Measurements from ENCODE around the gene ARHGEF12.

ARHGEF12 gene

DNA sequence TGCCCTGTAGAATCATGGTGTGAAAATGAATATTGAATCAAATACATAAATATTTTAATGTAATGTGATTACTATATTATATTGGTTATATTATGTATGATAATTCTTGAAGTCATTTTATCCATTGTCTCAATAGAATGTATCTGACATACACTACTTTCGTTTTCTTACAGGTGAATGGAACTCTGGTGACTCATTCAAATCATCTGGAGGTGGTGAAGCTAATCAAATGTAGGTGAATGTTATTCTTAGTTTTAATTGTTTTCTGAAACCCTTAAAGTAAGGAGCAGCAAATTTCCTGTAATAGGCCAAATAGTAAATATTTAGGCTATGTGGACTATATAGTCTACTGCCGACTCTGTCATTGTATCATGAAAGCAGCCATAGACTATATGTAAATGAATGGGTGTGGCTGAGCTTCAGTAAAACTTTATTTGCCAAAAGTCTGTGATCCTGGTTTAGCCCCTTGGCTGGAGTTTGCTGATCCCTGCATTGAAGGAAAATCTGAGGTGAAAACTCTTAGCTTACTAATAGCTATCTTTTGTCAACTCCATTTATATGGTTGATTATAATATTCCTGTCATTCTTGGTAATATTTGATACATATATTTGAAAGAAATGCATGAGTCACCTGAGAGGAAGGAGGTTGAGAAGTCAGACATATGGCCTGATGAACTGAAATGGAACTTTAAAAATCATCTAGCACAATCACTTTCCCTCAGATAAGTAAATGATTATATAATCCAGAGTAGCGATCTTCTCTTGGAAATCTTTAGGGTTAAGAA, 88.2 kb downstream of the ARHGEF12 start:
- no peak for DNase-seq (ENCODE audit: low spot score)

DNA sequence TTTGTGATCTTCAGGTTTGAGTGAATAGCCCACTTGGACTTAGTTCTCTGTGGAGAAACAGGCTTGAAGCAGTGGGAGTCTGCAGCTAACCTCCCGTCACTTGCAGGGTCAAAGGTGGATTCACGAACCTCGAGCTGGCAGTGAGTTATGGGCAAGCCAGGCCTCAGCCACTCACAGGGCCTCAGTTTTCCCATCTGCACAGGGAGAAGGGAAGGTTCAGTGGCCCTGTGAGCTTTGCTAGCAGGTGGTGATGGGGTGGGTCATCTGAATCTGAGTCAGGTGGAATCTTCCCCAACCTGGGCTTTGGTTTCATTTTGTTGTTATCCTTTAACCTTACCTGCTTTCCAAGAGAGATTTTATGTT, 88.7 kb downstream of the ARHGEF12 start:
- no peak for DNase-seq (ENCODE audit: low spot score)

DNA sequence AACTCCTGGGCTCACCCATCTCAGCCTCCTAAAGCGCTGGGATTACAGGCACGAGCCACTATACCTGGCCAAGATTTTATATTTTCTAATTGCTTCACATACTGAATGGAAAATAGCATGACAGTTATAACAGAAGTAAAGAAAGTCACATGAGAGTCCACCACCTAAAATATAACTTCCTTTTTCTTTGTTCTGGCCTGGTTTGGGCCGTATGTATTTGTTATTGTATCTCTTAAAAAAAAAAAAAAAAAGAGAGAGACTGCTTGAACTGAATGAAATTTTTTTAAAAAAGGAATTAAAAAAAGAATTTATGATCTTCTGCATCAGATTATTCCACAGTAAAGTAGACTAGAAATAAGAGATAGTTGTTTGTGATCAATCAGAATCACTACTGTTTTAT, 89.3 kb downstream of the ARHGEF12 start:
- DNase-seq (ENCODE audit: low spot score), result no peak

DNA sequence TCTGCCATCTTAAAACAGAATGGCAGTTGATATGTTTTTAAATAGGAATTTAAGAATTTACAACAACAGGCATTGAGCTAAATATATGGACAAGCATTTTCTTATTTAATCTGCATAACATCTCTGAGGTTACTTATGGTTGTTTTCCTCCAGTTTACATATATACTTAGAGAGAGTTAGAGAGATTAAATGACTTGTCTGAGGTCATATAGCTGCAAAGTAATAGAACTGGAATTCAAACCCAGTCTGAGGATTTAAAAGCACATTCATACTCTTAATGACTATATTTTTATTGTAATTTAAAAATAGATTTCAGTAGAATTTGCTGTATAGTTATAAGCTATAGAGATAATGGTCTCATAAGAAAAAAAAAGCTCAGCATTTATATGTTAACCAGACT, 93.9 kb downstream of the ARHGEF12 start:
- no peak for DNase-seq (ENCODE audit: low spot score)

DNA sequence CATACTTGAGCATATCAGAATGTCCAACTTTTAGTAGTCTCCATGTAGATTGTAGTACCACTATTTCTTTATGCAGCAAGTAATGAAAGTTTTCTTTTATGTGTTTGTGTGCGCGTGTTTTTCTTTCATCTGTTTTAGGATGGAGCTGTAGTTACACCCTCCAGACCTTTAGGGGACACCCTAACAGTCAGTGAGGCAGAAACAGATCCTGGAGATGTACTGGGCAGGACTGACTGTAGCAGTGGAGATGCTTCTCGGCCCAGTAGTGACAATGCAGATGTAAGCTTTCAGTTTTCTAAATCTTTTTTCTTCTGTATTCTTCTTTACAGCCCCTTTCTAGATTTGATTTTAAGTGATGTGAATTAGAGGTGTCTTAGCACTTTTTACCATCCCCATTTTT, 95.4 kb downstream of the ARHGEF12 start:
- no peak for DNase-seq (ENCODE audit: low spot score)

DNA sequence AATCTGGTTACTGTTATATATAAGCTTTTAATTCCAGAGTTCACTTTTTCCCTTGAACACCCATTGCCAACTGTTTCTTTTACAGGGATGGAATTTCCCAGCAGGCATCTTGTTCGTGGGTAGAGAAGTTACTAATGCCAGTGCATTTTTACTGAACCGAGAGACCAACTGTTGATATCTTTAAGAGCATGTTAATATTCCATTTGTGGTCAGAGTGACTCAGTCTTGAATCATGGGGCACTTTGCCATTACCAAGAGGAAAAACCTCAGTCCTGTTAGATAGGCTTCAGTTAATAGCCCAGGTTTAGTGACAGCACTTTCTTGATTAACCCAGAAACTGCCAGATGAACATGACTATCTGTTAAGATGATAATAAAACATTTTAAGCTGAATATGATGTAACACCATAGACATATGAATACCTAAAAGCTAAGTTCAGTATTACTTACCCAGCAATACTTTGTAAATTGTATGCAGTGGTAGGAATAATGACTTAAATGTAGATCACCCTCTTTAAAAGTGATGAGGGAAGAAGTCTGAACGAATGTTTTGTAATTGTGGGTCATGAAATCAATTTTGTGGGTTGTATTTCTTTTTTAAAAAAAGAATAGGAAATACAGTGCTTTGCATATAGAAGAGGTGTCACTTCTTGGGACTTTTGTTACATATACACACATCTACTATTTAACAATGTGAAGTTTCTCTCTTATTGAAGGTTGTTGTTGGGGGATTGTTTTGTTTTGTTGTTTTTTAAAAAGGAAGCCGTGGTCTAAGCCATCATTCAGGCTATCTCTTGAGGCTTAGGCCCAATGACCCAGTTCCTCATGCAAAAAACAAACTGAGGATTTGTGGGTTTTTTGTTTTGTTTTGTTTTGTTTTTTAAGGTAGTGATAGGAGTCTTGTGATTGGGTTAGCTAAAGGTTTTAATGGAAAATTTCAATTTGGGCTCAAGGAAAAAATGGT, 96.1 kb downstream of the ARHGEF12 start:
- DNase-seq (ENCODE audit: low spot score), result no peak

DNA sequence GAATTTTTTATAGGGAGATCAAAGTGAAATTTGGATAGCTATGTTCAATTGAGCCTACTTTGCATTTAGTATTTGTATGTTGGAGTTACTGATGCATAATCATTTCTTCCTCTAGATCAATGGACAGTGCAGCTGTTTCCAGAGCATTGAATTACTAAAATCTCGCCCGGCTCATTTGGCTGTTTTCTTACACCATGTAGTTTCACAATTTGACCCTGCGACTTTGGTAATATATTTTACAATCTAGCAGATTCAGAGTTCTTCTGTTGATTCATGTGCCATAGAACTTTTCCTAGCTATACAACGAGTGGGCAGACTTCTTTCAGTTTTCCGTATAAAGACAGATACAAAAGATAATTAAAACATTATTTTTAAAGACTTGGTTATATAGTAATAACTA, 105.4 kb downstream of the ARHGEF12 start:
- DNase-seq (ENCODE audit: low spot score), result no peak

DNA sequence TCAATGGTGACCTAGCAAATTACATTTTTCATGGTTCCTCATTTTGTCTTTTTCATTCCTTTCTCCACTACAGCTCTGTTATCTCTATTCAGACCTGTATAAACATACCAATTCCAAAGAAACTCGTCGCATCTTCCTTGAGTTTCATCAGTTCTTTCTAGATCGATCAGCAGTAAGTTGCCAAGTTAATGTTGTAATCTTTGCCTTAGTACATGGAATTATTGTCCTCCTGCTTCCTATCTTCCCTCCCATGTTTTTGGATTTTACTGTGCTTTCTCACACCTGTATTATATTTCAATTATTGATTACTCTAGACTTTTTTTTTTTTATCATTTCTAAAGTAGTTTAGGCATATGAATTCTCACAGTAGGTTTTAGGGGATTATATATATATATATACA, 105.8 kb downstream of the ARHGEF12 start:
- no peak for DNase-seq (ENCODE audit: low spot score)

DNA sequence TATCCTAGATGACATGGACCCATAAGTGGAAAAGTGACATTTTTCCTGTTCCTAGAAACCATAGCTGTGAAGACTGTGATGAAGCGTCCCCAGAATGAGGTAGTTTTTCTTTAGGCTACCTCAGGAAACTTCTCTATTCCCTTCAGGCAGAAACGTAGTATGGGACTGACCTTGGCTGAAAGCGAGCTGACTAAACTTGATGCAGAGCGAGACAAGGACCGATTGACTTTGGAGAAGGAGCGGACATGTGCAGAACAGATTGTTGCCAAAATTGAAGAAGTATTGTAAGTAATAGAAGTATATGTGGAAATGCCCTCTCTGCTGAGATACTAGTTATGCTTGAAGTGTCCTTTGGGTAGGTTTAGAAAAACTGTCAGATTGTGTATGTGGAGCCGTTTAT, 110.6 kb downstream of the ARHGEF12 start:
- DNase-seq (ENCODE audit: low spot score), result no peak

DNA sequence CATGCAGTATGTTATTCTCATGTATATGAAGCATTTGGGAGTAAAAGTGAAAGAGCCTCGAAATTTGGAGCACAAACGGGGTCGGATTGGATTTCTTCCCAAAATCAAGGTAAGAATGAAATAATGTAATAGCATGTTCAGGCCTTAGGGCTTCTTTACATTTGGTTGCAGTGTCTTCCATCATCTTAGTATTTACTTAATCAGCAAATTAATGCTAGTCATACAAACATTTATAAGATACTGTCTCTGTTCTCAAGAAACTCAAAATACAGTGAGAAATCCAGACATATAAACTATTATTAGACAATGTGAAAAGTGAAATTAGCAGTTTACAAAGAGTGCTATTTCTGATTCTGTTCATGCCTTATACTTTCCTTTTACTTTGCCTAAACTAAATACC, 112.0 kb downstream of the ARHGEF12 start:
- DNase-seq (ENCODE audit: low spot score), result no peak

DNA sequence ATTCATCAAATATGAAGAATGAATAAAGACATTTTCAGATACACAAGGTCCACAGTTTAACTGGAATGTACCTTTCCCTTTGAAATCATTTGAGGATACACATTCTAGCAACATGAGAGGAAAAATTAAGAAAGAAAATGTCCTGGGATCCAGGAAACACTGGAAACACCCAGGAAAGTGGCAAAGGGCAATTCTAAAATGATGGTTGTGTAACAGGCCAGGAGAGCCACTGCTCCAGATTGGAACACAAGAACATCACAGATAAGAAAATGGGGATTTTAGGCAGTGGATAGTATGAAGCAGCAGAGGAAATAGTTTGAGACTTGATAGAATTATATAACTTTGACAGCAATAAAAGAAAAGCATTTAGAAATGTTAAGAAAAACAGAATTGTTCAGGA, 119.3 kb downstream of the ARHGEF12 start:
- no peak for DNase-seq (ENCODE audit: low spot score)

DNA sequence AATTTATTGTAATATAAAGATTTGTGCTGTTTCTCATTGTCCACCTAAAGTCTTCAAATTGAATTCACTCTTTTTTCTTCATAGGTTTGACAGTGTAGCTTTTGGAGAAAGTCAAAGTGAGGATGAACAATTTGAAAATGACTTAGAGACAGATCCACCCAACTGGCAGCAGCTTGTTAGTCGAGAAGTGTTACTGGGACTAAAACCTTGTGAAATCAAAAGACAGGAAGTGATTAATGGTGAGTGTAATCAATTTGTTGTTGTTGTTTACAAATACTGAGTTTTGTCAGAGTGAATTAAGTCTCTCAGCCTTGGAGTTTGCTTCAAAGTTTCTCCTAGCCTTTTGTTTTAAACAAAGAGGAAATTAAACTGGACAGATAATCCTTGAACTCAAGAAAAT, 121.8 kb downstream of the ARHGEF12 start:
- DNase-seq (ENCODE audit: low spot score), result no peak

DNA sequence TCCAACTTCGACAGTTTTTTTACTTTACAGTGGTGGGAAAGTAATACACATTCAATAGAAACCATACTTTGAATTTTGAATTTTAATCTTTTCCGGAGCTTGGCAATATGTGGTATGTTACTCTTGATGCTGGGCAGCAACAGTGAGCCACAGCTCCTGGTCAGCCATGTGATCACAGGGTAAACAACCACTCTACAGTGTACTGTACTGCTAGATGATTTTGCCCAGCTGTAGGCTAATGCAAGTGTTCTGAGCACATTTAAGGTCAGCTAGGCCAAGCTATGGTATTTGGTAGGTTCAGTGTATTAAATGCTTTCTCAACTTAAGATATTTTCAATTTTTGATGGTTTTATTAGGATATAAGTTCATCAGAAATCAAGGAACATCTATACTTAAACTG, 126.6 kb downstream of the ARHGEF12 start:
- no peak for DNase-seq (ENCODE audit: low spot score)

DNA sequence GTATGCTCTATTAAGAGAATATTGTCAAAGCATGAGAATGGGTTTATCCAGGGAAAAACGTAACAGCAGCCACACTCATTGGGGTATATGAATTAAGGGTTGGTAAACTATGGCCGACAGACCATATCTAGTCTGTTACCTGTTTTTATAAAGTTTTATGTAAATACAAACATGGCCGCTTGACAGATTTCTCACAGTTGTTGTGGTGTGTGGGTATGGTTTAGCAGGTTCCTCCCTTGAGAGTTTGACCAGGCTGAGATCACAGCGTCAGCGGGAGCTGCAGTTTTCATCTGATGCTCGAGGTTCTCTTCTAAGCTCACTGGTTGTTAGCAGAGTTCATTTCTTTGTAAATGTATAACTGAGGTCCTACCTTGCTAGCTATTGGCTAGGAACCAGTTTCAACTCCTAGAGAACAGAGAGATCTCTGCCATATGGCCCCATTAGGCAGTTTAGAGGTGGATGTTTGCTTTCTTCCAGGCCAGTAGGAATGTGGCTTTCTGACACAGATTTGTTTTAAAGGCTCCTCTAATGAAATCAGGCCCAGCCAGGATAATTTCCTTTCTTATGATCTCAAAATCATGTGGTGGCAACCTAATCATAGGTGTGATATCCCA, 129.8 kb downstream of the ARHGEF12 start:
- DNase-seq (ENCODE audit: low spot score), result peak; percentile 9

DNA sequence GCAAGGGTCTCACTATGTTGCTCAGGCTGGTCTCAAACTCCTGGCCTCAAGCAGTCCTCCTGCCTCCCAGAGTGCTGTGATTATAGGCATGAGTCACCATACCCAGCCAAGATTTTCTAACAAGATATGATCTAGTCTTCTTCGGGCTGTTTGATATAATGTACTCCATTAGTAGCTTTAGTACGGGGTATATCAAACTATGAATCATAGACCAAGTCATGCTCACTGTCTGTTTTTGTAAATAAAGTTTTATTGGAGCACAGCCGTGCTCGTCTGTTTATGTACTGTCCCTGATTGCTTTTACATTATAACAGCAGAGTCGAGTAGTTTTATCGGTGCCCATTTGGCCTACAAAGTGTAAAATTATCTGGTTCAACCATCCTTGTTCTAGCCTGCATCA, 131.4 kb downstream of the ARHGEF12 start:
- DNase-seq (ENCODE audit: low spot score), result no peak

DNA sequence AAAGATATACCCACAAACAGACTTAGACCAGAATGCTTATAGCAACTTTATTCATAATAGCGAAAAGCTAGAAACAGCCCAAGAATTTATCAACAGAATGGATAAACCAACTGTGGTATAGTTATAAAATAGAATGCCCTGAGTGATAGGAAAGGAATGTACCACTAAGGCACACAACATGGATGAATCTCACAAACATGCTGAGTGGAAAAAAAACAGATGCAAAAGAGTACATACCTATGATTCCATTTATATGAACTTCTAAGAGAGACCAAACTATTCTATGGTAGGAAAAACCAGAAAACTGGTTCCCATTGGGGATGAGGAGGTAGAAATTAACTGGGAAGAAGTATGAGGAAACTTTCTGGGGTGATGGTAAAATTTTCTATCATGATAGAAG, 134.9 kb downstream of the ARHGEF12 start:
- no peak for DNase-seq (ENCODE audit: low spot score)

DNA sequence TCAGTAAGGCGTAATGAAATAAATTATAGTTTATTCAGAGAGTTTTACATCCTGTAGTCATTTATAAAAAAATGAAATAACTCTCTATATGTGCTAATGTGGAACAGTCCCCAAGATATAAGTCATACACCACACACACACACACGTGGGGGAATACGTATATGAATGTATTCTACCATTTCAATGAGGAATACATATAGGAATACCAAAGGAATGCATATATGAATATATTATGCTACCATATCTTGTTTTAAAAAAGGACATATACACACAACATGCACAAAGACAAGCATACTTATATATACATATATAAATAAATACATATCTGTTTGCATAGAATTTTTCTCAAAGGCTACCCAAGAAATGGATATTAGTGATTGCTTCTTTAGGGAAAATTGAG, 135.8 kb downstream of the ARHGEF12 start:
- DNase-seq (ENCODE audit: low spot score), result no peak

DNA sequence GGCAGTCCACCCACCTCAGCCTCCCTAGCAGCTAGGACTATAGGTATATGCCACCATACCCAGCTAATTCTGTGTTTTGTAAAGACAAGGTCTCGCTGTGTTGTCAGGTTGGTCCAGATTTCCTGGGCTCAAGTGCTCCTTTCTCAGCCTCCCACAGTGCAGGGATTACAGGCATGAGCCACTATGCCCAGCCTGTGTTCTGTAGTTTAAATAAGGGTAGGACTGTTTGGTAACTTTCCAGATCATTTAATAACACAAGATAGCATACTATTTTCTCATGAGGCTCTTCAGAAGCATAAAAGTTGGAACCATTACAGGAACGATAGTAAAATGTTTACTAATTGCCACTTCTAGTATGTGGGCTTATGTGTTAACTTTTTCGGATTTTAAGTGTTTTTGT, 137.3 kb downstream of the ARHGEF12 start:
- DNase-seq (ENCODE audit: low spot score), result no peak

DNA sequence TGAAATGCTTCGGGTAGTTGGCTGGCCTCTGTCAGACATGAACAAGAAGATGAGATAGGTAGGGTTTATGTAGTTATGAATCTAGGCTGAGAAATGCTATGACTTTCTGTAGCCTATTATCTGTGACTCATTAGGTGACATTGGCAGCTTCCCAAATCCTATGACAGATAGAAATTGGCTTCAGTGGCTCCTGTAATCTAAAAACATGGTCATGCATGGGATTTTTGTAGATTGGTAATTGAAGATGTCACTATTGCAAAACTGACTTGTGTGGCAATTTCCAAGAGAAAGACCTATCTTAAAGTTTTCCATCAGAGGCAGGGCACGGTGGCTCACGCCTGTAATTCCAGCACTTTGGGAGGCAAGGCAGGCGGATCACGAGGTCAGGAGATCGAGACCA, 145.9 kb downstream of the ARHGEF12 start:
- DNase-seq (ENCODE audit: low spot score), result no peak

DNA sequence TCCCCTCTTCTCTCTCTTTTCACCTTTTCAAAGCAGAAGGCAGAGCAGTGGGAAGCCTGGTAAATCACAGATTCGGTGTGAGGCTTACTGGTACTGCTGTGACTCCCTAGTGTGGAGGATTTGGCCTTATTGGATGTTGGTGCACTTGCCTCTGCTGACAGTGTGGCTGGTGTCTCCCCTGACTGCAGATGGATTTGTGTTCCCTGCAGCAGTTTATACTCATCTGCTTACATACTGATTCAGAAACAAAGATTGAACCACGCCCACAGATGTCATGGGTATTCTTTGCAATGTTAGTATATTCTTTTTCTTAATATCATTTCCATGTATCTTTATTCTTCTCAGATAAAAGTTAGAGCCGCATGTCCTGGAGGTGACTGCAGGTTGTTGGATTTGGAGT, 148.5 kb downstream of the ARHGEF12 start:
- DNase-seq (ENCODE audit: low spot score), result no peak

DNA sequence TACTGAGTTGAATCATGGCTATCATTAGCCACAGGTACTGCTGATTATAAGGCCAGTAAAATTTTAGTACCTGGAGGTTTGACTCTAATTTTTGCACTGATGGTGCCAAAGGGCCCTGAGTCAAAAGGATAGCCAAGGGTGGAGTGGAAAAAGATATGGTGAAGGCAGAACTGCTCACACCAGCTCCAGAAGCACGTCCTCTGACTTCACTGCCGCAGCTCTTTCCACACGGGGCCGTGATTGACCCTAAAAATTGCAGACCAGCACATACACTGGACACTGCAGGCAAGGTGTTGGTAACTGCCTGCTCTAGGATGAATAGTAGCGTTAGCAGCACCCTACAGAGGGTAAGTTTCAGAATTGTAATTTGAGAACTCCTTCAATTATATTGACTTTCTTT, 149.9 kb downstream of the ARHGEF12 start:
- no peak for DNase-seq (ENCODE audit: low spot score)

DNA sequence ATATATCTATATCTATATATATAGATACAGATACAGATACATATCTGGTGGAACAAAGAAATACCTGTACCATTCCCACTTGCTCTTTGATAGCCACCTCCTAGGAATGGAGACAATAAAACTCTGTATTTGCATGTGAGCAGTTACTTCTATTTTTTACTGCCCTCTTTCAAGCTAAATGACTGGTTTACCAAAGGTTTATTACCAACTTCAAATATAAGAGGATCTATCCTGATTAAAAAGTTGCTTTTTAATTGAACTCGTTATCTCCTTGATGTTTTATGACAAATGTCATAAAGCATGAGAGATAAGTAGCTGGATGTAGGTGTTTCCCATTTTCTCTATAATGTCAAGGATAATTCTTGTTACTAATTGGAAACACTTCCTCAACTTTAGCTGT, 153.6 kb downstream of the ARHGEF12 start:
- DNase-seq (ENCODE audit: low spot score), result no peak

DNA sequence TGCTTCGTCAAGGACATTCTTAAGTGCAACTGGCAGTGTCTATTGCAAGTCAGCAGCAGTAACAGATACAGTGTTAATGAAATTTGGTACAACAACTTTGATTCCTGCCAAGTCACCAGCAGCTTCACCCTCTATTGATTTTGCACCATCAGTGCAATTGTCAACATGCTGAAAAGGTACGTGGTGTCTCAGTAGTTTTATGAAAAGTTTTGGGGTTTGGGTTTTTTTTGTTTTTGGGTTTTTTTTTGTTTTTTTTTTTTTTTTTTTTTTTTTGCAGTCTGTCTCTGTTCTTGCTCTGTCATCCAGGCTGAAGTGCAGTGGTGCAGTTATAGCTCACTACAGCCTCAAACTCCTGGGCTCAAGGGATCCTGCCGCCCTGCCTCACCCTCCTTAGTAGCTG, 156.3 kb downstream of the ARHGEF12 start:
- DNase-seq (ENCODE audit: low spot score), result no peak
